ENCODE results near the gene CYP3A5.

DNA sequence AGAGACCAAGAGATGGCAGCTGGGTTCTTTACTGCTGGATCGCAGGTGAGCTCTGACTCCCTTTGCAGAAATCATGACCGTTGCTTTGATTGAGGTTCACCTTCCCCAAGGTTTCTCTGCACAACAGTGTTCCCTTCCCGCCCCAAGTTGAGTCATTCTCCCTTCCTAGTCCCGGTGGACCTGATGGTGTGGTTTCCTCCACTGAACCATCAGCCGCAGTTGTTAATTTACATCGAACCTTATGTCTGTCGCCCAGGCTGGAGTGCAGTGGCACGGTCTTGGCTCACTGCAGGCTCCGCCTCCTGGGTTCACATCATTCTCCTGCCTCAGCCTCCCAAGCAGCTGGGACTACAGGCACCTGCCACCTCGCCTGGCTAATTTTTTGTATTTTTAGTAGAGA, 57.2 kb downstream of the CYP3A5 start:
- TF ChIP-seq, protein P1, sequence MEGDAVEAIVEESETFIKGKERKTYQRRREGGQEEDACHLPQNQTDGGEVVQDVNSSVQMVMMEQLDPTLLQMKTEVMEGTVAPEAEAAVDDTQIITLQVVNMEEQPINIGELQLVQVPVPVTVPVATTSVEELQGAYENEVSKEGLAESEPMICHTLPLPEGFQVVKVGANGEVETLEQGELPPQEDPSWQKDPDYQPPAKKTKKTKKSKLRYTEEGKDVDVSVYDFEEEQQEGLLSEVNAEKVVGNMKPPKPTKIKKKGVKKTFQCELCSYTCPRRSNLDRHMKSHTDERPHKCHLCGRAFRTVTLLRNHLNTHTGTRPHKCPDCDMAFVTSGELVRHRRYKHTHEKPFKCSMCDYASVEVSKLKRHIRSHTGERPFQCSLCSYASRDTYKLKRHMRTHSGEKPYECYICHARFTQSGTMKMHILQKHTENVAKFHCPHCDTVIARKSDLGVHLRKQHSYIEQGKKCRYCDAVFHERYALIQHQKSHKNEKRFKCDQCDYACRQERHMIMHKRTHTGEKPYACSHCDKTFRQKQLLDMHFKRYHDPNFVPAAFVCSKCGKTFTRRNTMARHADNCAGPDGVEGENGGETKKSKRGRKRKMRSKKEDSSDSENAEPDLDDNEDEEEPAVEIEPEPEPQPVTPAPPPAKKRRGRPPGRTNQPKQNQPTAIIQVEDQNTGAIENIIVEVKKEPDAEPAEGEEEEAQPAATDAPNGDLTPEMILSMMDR (IDR thresholded peaks at IDR 0.05) = no peak
- TF ChIP-seq POLR2A (IDR thresholded peaks at IDR 0.05) = no peak
